NCI-H128 (cell line): ENCODE data around the gene DDB1.

ENCODE experiments used
- DNase-seq: peaks from one replicate; lab custom pipeline; 2025; ENCODE audit not compliant: unreplicated experiment; lab: John Stamatoyannopoulos, UW

The DDB1 gene

GRCh38 chr11:61332797-61333549 lies at the start of gene DDB1, which contains the start of gene TKFC:
Gene DDB1, minus strand, starts transcription at chr11:61333105. Its CDS starts 137 bp downstream, at chr11:61332968.
Gene TKFC, plus strand, starts transcription at chr11:61333228. Its CDS starts 1,501 bp downstream, at chr11:61334729.
- peak; percentile 89 for DNase-seq

GRCh38 chr11:61380884-61381283 lies 48.0 kb upstream of the DDB1 start:
- DNase-seq: no peak

GRCh38 chr11:61378713-61379313 lies 45.9 kb upstream of the DDB1 start:
- DNase-seq: no peak

GRCh38 chr11:61377461-61378160 lies 44.7 kb upstream of the DDB1 start:
- DNase-seq: no peak

- no peak for DNase-seq
Observed at GRCh38 chr11:61375761-61376108, 42.8 kb upstream of the DDB1 start.

- DNase-seq: no peak
Observed at GRCh38 chr11:61372659-61373420, 39.9 kb upstream of the DDB1 start.

- DNase-seq: no peak
Observed at GRCh38 chr11:61370349-61371005, 37.6 kb upstream of the DDB1 start.

- no peak for DNase-seq
Observed at GRCh38 chr11:61369372-61370348, 36.8 kb upstream of the DDB1 start.

GRCh38 chr11:61368646-61369045 lies 35.7 kb upstream of the DDB1 start:
- DNase-seq: no peak

GRCh38 chr11:61367406-61367805 lies 34.5 kb upstream of the DDB1 start:
- no peak for DNase-seq

GRCh38 chr11:61364012-61364675 lies 31.2 kb upstream of the DDB1 start:
- DNase-seq: no peak

GRCh38 chr11:61362542-61362875 lies 29.6 kb upstream of the DDB1 start:
- no peak for DNase-seq

GRCh38 chr11:61361741-61362541 lies 29.0 kb upstream of the DDB1 start, which contains the start of the genes CYB561A3 and TMEM138:
Gene CYB561A3, minus strand, starts transcription at chr11:61361882. Its CDS starts 5,169 bp downstream, at chr11:61356713.
Gene TMEM138, plus strand, starts transcription at chr11:61362374. Its CDS starts 2,017 bp downstream, at chr11:61364391.
- peak; percentile 85 for DNase-seq

- DNase-seq: no peak
Observed at GRCh38 chr11:61361237-61361740, 28.4 kb upstream of the DDB1 start.

GRCh38 chr11:61359516-61359915 lies 26.6 kb upstream of the DDB1 start:
- no peak for DNase-seq

GRCh38 chr11:61358566-61358965 lies 25.7 kb upstream of the DDB1 start:
- DNase-seq: no peak

- DNase-seq: no peak
Observed at GRCh38 chr11:61357894-61358239, 25.0 kb upstream of the DDB1 start.
